HL-60 (cell line): ENCODE results near the gene CHRNA4.

Source experiments
- CTCF ChIP-seq: IDR thresholded peaks from one replicate; pipeline ENCODE4 v1.5.1; 2011; ENCODE audit warnings: low read length, control low read depth, inconsistent platforms; ENCODE audit not compliant: insufficient read depth
- REST ChIP-seq: IDR thresholded peaks from 2 replicates; pipeline ENCODE4 v1.6.1; 2012; ENCODE audit warnings: low read depth; ENCODE audit not compliant: insufficient replicate concordance
- SPI1 ChIP-seq: IDR thresholded peaks from 2 replicates; pipeline ENCODE4 v1.6.1; 2012; ENCODE audit warnings: low read depth, mild to moderate bottlenecking, borderline replicate concordance

- TF ChIP-seq SPI1, result no peak
- no peak for TF ChIP-seq CTCF
- no peak for TF ChIP-seq REST
Measured at GRCh38 chr20:63406011-63406410, 44.9 kb upstream of the CHRNA4 start.
